Kidney epithelial cell (primary cell): ENCODE results near the gene MED13L. TPM values are rescaled to one million over a fixed set of nuclear protein-coding genes. Genes with fewer than 3 reads are reported as not detected.
A peak's percentile ranks its signal among the peaks of the same experiment; 100 is the strongest.

ENCODE experiments used
- DNase-seq: peaks from one replicate; pipeline ENCODE4 v3.0.0-alpha.2; 2010; ENCODE audit warnings: low read depth
- H3K27me3 ChIP-seq: 2 replicates; pipeline ENCODE4 v1.6.0; 2011; ENCODE audit warnings: low read length; ENCODE audit not compliant: control insufficient read depth, insufficient read depth
- H3K36me3 ChIP-seq: 2 replicates; pipeline ENCODE4 v1.5.1; 2011; ENCODE audit warnings: low read length; ENCODE audit not compliant: control insufficient read depth, insufficient read depth
- H3K4me3 ChIP-seq: 2 replicates; pipeline ENCODE4 v1.5.1; 2011; ENCODE audit warnings: low read depth, mild to moderate bottlenecking, control low read depth, low read length
- total RNA-seq: library from RNA; depleted of rRNA; stranded (reverse); fragments of >200 nt; gene quantifications from 2 replicates; pipeline ENCODE4 v1.2.3, GENCODE V29; 2015
- TF ChIP-seq, protein P1 (sequence below): IDR thresholded peaks from 2 replicates; pipeline ENCODE4 v1.5.1; 2011; ENCODE audit warnings: mild to moderate bottlenecking, moderate library complexity, low read length, control low read depth, inconsistent platforms; ENCODE audit not compliant: insufficient read depth, poor library complexity, severe bottlenecking

The MED13L gene
- total RNA-seq, 1 donor from 2014 or later, result 45.9 TPM

DNA sequence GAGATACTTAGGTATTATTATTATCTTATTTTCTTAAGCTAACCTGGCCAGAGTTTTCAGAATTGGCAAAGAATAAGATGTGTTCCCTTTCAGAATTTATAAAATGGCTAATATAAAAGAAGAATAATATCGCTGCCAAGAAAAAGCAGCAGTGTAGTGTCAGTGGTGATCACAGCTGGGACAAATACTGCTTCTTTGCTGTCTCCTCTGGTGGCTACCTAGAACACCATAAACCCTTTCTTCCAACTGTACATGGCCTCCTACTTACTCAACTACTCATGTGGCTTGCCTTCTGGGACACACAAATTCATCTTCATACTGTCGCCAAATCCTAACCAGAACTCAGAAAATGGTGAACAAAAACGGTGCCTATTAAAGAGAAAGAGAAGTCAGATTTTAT, 72.7 kb downstream of the MED13L start:
- Histone ChIP-seq H3K27me3 (no peaks in the 10 kb centered on the region), H3K36me3 (no peaks in the 10 kb centered on the region), H3K4me3 (no peak overlapping the region)
- DNase-seq, result no peak
- TF ChIP-seq, protein P1, sequence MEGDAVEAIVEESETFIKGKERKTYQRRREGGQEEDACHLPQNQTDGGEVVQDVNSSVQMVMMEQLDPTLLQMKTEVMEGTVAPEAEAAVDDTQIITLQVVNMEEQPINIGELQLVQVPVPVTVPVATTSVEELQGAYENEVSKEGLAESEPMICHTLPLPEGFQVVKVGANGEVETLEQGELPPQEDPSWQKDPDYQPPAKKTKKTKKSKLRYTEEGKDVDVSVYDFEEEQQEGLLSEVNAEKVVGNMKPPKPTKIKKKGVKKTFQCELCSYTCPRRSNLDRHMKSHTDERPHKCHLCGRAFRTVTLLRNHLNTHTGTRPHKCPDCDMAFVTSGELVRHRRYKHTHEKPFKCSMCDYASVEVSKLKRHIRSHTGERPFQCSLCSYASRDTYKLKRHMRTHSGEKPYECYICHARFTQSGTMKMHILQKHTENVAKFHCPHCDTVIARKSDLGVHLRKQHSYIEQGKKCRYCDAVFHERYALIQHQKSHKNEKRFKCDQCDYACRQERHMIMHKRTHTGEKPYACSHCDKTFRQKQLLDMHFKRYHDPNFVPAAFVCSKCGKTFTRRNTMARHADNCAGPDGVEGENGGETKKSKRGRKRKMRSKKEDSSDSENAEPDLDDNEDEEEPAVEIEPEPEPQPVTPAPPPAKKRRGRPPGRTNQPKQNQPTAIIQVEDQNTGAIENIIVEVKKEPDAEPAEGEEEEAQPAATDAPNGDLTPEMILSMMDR, result no peak

DNA sequence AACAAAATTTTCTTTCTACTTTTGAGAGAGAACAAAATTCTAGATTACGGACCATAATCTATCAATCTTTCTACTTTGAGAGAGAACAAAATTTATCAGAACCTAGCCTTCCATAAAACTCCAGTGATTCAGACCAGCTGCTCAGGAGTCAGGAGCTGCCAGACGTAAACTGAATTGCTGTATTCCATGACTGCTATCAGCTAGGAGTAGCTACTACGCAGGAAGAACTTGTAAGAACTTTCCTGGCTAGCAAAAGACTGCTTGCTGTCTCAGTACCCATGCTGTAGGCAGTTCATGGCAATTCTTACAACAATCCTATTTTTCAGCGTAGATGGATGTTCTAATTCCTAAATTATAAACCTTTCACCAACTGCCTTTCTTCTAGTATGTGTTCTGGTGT, 73.3 kb downstream of the MED13L start:
- Histone ChIP-seq H3K4me3 (no peak overlapping the region), H3K36me3 (no peaks in the 10 kb centered on the region), H3K27me3 (no peaks in the 10 kb centered on the region)
- DNase-seq, result no peak
- TF ChIP-seq, protein P1, result no peak

DNA sequence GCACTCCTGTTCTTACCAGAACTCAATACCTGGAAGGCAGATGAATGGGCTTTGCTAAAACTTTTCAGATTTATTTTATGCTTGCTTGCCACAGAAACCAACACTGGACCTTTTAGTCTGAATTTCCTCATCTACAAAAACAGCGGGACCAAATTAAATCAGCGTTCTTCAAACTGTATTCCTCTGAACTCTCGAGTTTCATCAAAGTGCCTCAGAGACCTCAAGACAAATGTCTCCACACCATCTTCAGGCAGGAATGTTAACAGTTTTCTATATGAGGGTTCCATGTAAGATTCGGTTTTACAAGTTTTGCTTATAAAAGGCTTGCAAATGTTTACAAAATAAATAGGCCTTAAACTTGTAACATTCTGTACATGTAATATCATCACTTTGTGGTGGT, 74.6 kb downstream of the MED13L start:
- DNase-seq, result no peak
- H3K4me3 ChIP-seq, result no peak overlapping the region
- H3K36me3 ChIP-seq, result no peaks in the 10 kb centered on the region
- TF ChIP-seq, protein P1, result peak; percentile 4
- no peaks in the 10 kb centered on the region for H3K27me3 ChIP-seq

DNA sequence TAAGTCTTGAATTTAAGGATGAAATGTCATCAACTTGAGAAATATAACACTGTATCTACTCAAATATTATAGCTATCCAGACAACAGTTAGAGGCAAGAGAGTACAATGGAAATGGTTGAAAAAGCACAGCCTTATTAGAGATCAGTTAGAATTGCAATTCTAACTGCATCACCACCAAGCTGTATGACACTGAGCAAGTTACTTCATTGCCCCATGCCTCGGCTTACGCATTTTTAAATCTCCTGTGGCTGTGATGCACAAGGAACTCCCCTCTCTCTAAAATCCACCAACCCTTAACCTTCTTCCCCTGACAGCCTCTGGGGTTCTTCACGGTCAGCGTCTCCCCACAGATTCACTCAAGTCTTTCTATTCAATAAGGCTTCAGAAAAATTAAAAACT, 75.1 kb downstream of the MED13L start:
- Histone ChIP-seq H3K36me3 (no peaks in the 10 kb centered on the region), H3K4me3 (no peak overlapping the region), H3K27me3 (no peaks in the 10 kb centered on the region)
- TF ChIP-seq, protein P1, result no peak
- DNase-seq, result no peak

DNA sequence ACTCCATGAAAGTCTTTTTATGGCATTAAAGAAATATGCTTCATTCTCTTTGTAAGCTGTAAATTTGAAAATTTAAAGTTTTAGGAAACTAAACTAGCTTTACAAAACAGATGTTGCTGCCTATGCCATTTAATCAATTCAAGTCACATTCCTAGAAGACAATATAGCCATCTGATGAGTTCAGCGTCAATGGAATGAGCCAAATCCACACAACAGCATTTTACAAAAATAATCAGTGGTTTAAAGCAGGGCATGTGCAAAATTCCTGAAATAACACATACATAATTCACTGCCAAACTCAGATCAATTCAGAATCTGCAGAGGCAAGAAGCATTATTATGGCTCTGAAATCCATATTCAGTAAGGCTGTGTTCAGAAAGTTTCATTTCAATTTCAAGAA, 75.6 kb downstream of the MED13L start:
- Histone ChIP-seq H3K27me3 (no peaks in the 10 kb centered on the region), H3K36me3 (no peaks in the 10 kb centered on the region), H3K4me3 (no peak overlapping the region)
- TF ChIP-seq, protein P1, result no peak
- DNase-seq, result no peak

DNA sequence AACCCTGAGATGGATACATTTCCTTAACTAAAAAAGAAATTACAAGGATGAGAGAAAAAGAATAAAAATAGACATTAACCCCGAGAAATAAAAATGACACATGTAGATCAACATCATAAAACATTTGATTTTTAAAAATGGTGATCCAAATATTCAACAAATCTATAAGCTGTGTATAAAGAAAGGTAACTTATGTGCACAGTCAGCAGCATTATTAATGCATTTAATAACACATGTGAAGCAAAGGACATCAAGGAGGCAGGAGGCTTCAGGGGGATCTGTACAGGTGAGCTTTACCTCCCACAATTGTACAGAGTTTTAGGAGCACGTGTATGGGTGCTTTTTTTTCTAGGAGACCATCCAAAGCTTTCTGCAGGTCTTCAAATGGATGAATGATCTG, 76.1 kb downstream of the MED13L start:
- Histone ChIP-seq H3K4me3 (no peak overlapping the region), H3K27me3 (no peaks in the 10 kb centered on the region)
- no peak for DNase-seq

More for the DNA sequence above, 76.1 kb downstream of the MED13L start:
- TF ChIP-seq, protein P1, result no peak
- no peaks in the 10 kb centered on the region for H3K36me3 ChIP-seq
